PC-3 (cell line): ENCODE measurements around the gene TGM2. TPM values are rescaled to one million over a fixed set of nuclear protein-coding genes. Genes with fewer than 3 reads are reported as not detected.
A peak's percentile ranks its signal among the peaks of the same experiment; 100 is the strongest.

Experiments used
- ATAC-seq: fragments of 200-7000 bp; cut with Tn5 transposase; 2 replicates; pipeline ENCODE4 v1.9.1; 2020; ENCODE audit warnings: mild to moderate bottlenecking, moderate library complexity
- BruUV-seq: library from RNA; stranded (reverse); fragments of 400-500 nt; replicated peaks from 2 replicates; lab custom pipeline; 2021; lab: Mats Ljungman, UMichigan
- CTCF ChIA-PET: fragments of 300-600 bp; sonication (Branson Sonifier 250); formaldehyde crosslinking; loops from one replicate; lab custom pipeline; 2022; ENCODE audit warnings: antibody characterized with exemption; lab: Charles Lee
- POLR2A ChIA-PET: fragments of 300-600 bp; sonication (Branson Sonifier 250); formaldehyde crosslinking; loops from one replicate; lab custom pipeline; 2022; ENCODE audit warnings: antibody characterized with exemption; ENCODE audit not compliant: unreplicated experiment; lab: Charles Lee
- DNase-seq: peaks from one replicate; pipeline ENCODE4 v3.0.0-alpha.2; 2015
- H2AFZ ChIP-seq: fragments of 300-600 bp; sonication (generic); 2 replicates; pipeline ENCODE4 v1.6.0; 2016; ENCODE audit warnings: antibody characterized with exemption, low read length
- H3F3A ChIP-seq: fragments of 300-600 bp; sonication (generic); one replicate; pipeline ENCODE4 v1.6.0; 2017; ENCODE audit warnings: antibody characterized with exemption, low read length, control low read depth, mild to moderate bottlenecking; ENCODE audit not compliant: unreplicated experiment
- H3K27ac ChIP-seq: fragments of 300-600 bp; sonication (generic); 2 replicates; pipeline ENCODE4 v1.5.1; 2016; ENCODE audit warnings: mild to moderate bottlenecking, low read length
- H3K27me3 ChIP-seq: fragments of 300-600 bp; sonication (generic); 2 replicates; pipeline ENCODE4 v1.6.1; 2016; ENCODE audit warnings: low read length, mixed read lengths
- H3K36me3 ChIP-seq: fragments of 300-600 bp; sonication (generic); 2 replicates; pipeline ENCODE4 v1.6.1; 2016; ENCODE audit warnings: low read depth, mixed run types, low read length, mixed read lengths
- H3K4me1 ChIP-seq: fragments of 300-600 bp; sonication (generic); 2 replicates; pipeline ENCODE4 v1.5.1; 2016; ENCODE audit warnings: low read length; ENCODE audit not compliant: insufficient read depth
- H3K4me2 ChIP-seq: fragments of 300-600 bp; sonication (generic); 2 replicates; pipeline ENCODE4 v1.6.0; 2016; ENCODE audit warnings: low read length
- H3K4me3 ChIP-seq: fragments of 300-600 bp; sonication (generic); 2 replicates; pipeline ENCODE4 v1.5.1; 2016; ENCODE audit warnings: mild to moderate bottlenecking, low read length, mixed read lengths
- H3K79me2 ChIP-seq: fragments of 300-600 bp; sonication (generic); 2 replicates; pipeline ENCODE4 v1.6.1; 2017; ENCODE audit warnings: low read length, mixed read lengths
- H3K9ac ChIP-seq: fragments of 300-600 bp; sonication (generic); 2 replicates; pipeline ENCODE4 v1.6.0; 2016; ENCODE audit warnings: mild to moderate bottlenecking, low read length
- H3K9me2 ChIP-seq: fragments of 300-600 bp; sonication (generic); replicated peaks from 2 replicates; pipeline ENCODE4 v1.6.1; 2016; ENCODE audit warnings: mixed run types, low read length, mixed read lengths
- H3K9me3 ChIP-seq: fragments of 300-600 bp; sonication (generic); 2 replicates; pipeline ENCODE4 v1.6.1; 2016; ENCODE audit warnings: low read length, mixed read lengths
- H4K20me1 ChIP-seq: fragments of 300-600 bp; sonication (generic); 2 replicates; pipeline ENCODE4 v1.6.1; 2016; ENCODE audit warnings: low read length, mixed read lengths
- EZH2 ChIP-seq: fragments of 300-600 bp; sonication (generic); IDR thresholded peaks from one replicate; pipeline ENCODE4 v1.6.1; 2017; ENCODE audit warnings: antibody characterized with exemption, mild to moderate bottlenecking, low read length; ENCODE audit not compliant: unreplicated experiment
- EZH2phosphoT487 ChIP-seq: fragments of 300-600 bp; sonication (generic); IDR thresholded peaks from 2 replicates; pipeline ENCODE4 v1.6.1; 2018; ENCODE audit warnings: mild to moderate bottlenecking, antibody characterized with exemption, low read length, borderline replicate concordance
- intact Hi-C: fragments of 100-400 bp; cut with micrococcal nuclease; formaldehyde crosslinking; loops from 2 replicates; pipeline ENCODE4 v1.9.0; 2023
- total RNA-seq: library from RNA; depleted of rRNA; stranded (reverse); fragments of >200 nt; gene quantifications from 2 replicates; pipeline ENCODE4 v1.2.3, GENCODE V29; 2014
- TF ChIP-seq, protein P1 (sequence below): fragments of 300-600 bp; sonication (generic); conservative IDR thresholded peaks from 2 replicates; pipeline ENCODE4 v1.5.1; 2017; ENCODE audit warnings: antibody characterized with exemption, low read depth, mild to moderate bottlenecking, low read length

The TGM2 gene
- total RNA-seq, 1 experiment from 2014 or later = 583 TPM

DNA sequence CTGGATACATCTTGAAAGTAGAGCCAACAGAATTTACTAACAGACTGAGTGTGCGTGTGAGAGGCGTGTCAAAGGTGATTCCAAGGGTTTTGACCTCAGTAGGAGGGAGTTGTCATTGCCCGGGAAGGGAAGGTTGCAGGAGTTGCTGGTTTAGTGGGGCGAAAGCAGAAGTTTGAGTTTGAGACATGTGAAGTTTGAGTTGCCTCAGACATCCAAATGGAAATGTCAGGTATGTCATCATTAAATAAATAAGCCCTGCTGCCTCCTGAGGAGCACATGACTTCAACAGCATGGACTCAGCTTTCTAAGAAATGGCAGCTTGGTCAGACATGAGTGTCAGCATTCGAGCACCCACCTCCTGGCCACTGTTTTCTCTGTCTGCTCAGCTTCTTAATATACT, 26.6 kb upstream of the TGM2 start:
- intact Hi-C loops = no loop called here
- H3K27ac ChIP-seq = no peak overlapping the region
- no peaks in the 10 kb centered on the region for H3F3A ChIP-seq
- ATAC-seq = peak; percentile 31; the same call in 1 of the 2 replicates
- POLR2A ChIA-PET = no interaction called here
- no peaks in the 10 kb centered on the region for H4K20me1 ChIP-seq
- H3K79me2 ChIP-seq = no peaks in the 10 kb centered on the region
- no peak overlapping the region for H3K4me3 ChIP-seq
- H2AFZ ChIP-seq = peak overlapping the region; percentile 33; the same call in 1 of the 2 replicates
- H3K9me3 ChIP-seq = no peaks in the 10 kb centered on the region
- BruUV-seq = no TSS peak
- no peak overlapping the region for H3K4me2 ChIP-seq
- CTCF ChIA-PET = no interaction called here
- H3K9me2 ChIP-seq = no peaks in the 10 kb centered on the region
- DNase-seq = no peak
- no peak overlapping the region for H3K9ac ChIP-seq
- peaks cover 14% of the 10 kb centered on the region for H3K4me1 ChIP-seq
- H3K27me3 ChIP-seq = no peaks in the 10 kb centered on the region
- TF ChIP-seq EZH2phosphoT487 = no peak
- TF ChIP-seq, protein P1, sequence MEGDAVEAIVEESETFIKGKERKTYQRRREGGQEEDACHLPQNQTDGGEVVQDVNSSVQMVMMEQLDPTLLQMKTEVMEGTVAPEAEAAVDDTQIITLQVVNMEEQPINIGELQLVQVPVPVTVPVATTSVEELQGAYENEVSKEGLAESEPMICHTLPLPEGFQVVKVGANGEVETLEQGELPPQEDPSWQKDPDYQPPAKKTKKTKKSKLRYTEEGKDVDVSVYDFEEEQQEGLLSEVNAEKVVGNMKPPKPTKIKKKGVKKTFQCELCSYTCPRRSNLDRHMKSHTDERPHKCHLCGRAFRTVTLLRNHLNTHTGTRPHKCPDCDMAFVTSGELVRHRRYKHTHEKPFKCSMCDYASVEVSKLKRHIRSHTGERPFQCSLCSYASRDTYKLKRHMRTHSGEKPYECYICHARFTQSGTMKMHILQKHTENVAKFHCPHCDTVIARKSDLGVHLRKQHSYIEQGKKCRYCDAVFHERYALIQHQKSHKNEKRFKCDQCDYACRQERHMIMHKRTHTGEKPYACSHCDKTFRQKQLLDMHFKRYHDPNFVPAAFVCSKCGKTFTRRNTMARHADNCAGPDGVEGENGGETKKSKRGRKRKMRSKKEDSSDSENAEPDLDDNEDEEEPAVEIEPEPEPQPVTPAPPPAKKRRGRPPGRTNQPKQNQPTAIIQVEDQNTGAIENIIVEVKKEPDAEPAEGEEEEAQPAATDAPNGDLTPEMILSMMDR = no peak
- TF ChIP-seq EZH2 = no peak
- H3K36me3 ChIP-seq = no peaks in the 10 kb centered on the region

DNA sequence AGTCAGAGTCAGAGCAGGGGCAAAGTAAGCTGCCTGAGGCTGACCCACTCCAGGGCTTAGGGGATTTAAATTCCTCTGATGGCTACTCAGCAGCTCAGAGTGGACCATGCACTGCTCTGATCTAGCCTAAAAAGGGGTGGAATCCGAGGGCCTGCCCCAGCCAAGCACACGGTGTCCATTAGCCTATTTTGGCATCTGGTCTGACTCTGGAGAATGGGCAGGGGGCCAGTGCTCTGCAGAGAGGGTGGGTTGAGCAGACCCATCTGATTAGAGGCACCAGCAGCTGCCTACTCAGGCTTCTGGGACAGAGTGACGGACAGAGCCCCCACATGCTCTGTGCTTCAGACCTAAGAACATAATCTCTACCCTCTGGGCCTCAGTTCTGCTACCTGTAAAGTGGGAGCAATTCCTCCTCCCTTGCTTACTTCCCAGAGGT, 25.9 kb upstream of the TGM2 start:
- CTCF ChIA-PET = no interaction called here
- no peak overlapping the region for H2AFZ ChIP-seq

DNA sequence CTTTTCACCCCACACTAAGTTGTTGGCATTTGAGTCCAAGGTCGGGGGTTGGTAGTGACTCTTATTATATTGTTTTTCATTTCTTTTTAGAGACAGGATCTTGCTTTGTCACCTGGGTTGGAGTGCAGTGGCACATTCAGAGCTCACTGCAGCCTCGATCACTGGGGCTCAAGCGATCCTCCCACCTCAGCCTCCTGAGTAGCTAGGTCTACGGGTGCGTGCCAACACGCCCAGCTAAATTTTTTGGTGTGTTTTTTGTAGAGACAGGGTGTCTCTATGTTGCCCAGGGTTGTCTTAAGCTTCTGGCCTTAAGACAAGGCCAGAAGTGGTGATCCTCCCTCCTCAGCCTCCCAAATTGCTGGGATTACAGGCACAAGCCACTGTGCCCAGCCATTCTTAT, 25.1 kb upstream of the TGM2 start:
- no peak for DNase-seq
- CTCF ChIA-PET = interaction anchor here (0.6 kb wide), 1 partner anchor 36 kb away, joined by 3 read pairs; no protein-coding TSS in a partner anchor
- Histone ChIP-seq H3K4me2 (no peak overlapping the region), H3K9me2 (no peaks in the 10 kb centered on the region), H3K4me3 (no peak overlapping the region), H3K4me1 (peaks cover 25% of the 10 kb centered on the region), H4K20me1 (no peaks in the 10 kb centered on the region), H3K79me2 (no peaks in the 10 kb centered on the region), H2AFZ (no peak overlapping the region), H3K27me3 (no peaks in the 10 kb centered on the region), H3K9ac (no peak overlapping the region), H3K27ac (no peak overlapping the region), H3F3A (peaks cover 10% of the 10 kb centered on the region), H3K9me3 (no peaks in the 10 kb centered on the region), H3K36me3 (no peaks in the 10 kb centered on the region)
- ATAC-seq = no peak
- no TSS peak for BruUV-seq
- POLR2A ChIA-PET = no interaction called here
- intact Hi-C loops = no loop called here
- TF ChIP-seq EZH2phosphoT487 (no peak), EZH2 (no peak)
- TF ChIP-seq, protein P1 = no peak

More for the DNA sequence above, 25.9 kb upstream of the TGM2 start:
- TF ChIP-seq EZH2 = no peak
- TF ChIP-seq EZH2phosphoT487 = no peak
- TF ChIP-seq, protein P1 = no peak
- Histone ChIP-seq H3K4me3 (no peak overlapping the region), H3K9me2 (no peaks in the 10 kb centered on the region), H3K27me3 (no peaks in the 10 kb centered on the region), H3F3A (peaks cover 6% of the 10 kb centered on the region), H3K9me3 (no peaks in the 10 kb centered on the region), H3K79me2 (no peaks in the 10 kb centered on the region), H3K9ac (no peak overlapping the region), H4K20me1 (no peaks in the 10 kb centered on the region), H3K4me2 (no peak overlapping the region), H3K36me3 (no peaks in the 10 kb centered on the region), H3K27ac (no peak overlapping the region), H3K4me1 (peaks cover 21% of the 10 kb centered on the region)
- intact Hi-C loops = no loop called here
- POLR2A ChIA-PET = no interaction called here
- ATAC-seq = no peak
- no TSS peak for BruUV-seq
- DNase-seq = no peak
